ENCODE measurements around the gene SP1.
A peak's percentile ranks its signal among the peaks of the same experiment; 100 is the strongest.

The SP1 gene

DNA sequence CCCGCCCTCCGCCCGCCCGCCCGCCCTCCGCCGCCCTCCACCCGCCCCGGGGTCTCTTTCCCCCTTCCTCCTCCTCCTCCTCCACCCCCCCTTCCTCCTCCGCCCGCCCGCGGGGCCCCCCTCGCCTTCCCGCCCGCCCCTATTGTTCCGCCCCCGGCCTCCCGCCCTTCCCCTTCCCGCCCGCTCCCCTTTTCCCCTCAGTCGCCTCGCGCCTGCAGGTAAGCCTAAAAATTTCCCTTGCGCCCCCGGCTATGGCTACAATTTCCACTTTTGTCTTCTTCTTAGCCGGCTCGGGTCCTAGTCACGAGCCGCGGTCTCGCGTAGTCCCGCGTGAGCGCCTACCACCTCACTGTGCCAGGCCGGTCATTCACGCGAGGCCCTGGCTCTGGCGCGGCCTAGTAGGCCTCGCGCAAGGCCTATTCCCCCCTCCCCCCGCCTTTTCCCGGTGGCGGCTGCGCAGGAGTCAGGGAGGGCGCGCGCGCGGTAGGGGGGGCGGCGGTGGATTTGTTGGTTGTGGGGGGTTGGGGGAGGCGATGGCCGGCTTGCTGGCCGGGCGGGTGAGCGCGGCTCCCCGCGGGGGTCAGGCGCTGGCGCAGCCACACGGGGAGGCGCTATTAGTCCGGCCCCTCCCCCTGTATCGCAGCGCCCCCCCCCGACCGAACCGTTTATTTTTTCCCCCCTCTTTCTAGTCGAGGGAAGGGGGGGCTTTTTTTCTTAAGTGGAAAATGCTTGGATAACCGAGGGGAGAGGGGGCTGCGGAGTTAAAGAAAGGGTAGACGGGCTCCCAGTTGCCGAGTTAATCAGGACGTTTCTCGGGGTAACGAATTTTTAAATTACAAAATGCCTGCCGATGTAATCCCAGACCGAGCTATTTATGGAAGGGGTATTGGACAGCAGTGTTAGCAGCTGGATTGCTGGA is 72.4 kb downstream of the SP1 start:
- DNase-seq: peak; percentile 94

DNA sequence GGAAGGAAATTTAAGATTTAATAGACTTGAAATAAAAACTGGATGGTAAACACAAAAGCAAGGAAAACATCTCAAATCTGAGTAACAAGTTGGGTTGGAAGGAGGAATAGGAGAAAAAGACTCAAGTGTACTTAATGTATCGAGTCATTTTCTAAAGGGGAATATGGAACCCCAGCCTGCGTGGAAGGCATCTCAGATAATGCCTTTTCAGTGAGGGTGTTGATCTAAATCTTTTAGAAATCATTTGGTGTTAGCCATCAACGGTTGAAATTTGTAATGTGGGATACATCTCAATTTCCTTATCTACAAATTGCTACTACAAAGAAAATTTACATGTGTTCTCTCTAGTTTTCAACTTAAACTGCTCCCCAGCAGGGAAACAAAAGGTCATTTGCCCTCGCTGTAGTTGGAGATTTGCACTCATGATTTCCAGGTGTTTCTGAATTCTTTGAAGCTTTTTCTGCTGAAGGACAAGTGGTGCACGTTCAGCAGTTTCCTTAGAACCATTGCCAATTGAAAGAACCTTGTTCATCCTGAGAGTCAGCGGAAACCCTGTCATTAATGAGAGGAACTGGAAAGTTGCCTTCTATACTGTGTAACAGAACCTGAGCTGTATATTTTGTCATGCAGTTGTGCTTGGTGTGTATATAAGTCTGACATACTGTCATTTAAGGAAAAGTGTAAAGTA is 74.1 kb downstream of the SP1 start:
- DNase-seq: no peak

DNA sequence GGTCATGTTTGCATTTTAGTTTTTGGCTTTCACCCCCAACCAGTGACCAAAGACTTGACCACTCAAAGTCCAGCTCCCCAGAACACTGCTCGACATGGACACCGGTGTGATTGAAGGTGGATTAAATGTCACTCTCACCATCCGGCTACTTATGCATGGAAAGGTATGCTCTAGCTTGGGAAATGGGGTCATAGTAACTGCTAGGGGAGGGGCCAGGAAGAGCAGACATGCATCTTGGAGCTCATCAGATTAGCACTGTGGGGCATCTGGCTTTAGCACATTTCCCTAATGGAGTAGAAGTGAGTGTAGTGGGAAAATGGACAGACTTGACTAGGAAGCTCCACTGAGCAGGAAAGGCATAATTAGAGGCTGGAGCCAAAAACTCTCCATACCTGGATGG is 74.7 kb downstream of the SP1 start:
- no peak for DNase-seq

DNA sequence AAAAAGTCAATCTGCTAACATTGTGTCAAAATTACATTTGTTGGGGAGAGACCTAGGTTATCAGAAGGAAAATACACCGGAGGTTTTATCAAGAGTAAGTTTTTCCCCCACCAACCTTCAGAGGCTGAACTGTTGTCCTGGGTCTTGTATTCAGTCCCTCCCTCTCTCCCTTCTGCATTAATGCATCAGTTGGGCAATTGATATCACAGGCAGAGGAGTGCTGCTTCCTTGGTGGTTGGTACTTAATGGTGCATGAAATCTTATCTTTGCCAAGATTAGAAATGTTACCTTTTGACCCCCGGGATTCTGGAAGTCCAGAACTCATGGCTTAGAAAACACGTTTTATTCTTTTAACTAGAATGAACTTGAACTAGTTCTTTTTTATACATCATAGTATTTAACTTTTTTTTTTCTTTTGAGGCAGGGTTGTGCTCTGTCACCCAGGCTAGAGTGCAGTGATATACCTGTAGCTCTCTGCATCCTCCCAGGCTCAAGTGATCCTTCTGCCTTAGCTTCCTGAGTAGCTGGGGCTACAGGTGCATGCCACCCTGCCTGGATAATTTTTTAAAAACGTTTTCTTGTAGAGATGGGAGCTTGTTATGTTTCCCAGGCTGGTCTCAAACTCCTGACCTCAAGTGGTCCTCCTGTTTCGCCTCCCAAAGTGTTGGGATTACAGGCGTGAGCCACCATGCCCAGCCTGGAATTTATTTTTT is 76.8 kb downstream of the SP1 start:
- no peak for DNase-seq

DNA sequence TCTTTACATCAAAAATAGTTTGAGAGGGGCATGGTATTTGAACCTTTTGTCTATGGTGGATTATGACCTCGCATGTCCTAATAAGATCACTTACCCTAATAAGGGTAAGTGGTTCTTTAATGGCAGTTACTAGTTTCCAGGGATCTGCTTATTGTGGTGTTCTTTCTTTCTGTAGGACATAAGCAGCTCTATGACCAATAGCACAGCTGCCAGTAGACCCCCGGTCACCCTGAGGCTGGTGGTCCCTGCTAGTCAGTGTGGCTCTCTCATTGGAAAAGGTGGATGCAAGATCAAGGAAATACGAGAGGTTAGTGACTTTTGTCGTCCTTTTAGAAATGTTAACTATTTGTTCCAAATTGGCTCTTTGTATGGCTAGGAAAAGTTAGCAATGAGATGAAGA is 79.1 kb downstream of the SP1 start:
- DNase-seq: no peak

DNA sequence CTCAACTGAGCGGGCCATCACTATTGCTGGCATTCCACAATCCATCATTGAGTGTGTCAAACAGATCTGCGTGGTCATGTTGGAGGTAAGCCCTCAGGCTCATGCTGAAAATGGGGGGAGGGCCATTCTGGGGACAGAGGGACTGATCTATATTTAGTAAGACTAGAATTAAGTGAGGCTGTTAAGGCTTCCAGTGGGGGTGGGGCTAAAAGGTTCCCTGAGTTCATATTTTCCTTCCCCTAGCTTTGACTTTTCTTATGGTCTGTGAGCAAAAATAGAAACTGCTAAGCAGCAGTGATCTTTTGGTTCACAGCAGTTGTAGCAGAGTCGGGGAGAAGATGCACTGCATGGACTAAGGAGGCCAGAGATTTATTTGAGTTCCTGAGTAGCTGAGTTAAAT is 81.1 kb downstream of the SP1 start:
- no peak for DNase-seq

DNA sequence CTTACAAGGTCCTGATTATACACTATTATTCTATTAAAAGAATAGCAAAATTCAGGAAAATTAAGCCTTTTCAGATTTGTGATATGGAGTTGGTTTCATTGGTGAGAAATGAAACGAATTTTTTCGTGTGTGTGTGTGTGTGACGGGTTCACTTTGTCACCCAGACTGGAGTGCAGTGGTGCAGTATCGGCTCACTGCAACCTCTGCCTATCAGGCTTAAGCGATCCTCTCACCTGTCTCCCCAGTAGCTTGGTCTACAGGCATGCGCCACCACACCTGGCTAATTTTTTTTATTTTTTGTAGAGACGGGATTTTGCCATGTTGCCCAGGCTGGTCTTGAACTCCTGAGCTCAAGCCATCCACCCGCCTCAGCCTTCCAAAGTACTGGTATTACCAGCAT is 81.6 kb downstream of the SP1 start:
- DNase-seq: no peak

DNA sequence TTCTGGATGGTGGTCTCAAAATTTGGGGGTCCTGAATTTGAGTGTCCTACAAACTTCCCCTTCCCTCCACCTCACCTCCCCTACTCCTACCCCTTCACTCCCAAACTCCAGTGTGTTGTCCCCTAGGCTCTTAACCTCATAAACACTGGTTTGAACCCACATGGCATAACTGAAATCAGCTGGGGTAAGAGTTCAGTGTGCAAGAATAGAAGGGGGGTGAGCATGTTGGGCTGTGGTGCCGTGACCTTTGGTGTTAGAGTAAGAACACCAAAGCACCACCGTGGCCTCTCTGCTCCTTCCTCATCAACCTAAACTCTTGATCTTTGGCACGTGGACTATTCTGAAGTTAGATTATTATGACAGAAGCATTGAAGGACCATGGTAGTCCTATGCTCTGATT is 83.0 kb downstream of the SP1 start:
- no peak for DNase-seq

DNA sequence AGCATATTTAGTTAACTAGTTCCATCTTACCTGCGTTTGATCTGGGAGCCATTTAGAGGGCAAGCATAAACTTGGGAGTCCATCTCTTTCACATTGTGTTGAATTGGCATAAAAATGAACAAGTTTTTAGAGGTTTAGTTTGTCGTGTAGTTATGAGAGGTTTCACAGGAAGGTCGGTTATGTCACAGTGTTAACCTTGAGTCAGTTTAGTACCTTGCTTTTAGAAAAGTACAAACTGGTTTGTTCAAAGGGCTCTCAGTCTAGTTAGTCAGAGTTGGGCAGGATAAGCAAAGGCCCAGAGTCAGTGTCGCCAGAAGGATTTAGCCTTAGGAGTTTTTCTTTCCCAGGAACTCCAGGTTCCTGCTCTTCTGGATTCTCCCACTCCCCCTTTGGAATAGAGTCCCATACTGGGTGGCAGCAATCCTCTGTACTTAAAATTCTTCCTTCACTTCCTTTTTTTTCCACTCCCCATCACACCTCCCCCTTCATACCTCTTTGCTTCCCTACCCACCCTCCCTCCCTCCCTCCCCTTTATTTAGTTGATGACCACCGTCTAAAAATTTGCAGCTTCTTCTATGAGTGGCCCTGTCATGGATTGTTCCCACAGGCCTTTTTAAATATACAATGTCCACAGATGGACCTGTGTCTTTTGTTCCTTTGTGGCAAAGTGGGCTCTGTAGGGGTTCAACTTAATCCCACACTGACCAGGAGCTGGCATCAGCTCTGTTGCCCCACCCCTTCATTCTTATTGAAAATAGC is 84.0 kb downstream of the SP1 start:
- DNase-seq: no peak

DNA sequence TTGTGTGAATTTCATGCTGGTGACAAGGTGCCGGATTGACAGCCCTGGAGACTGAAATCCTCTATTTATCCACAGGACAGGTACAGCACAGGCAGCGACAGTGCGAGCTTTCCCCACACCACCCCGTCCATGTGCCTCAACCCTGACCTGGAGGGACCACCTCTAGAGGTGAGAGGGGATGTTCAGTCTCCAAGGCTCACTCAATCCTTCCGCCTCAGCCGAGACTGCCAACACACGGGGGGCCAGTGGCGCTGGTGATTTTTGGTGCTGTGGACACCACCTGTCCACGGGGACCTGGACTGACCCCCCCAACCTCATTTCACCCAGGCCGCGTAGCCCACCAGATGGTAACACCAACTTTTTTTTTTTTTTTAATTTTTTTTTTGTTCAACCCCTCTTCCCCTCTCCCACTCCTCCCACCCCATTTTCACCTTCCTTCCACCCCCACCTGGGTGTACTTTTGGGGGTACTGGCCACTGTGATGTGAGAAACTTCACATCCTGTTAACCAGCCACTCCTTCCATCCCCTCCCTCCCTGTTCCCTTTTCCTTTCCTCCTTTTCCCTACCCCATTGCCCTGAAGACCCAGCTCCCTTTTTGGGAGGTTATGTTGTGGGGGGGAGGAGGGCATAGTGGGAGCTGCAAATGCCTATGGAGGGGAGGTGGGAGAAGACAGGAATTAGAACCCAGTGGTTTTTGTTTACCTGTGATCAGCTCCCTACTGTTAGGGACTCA is 84.9 kb downstream of the SP1 start:
- no peak for DNase-seq

DNA sequence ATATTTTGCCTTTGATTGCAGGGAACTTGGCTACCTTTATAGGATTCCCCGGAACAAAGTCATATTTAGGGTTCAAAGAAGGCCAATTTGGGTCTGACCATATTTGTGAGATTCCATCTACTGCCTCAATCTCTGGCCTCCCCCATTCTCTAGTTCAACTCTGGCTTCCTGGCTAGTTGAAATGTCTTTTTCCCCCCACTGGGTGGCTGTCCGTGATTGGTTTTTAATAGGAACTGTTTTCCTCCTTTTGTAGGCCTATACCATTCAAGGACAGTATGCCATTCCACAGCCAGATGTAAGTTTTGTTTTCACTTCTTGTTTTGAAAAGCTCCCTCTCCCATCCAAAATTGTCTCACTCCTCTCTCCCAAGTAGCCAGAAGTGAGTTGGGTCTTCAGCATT is 85.7 kb downstream of the SP1 start:
- no peak for DNase-seq
